ENCODE measurements around the gene DOK5.
A peak's percentile ranks its signal among the peaks of the same experiment; 100 is the strongest.

The DOK5 gene

GRCh38 chr20:54633374-54634355 lies 158.3 kb downstream of the DOK5 start:
- H3K27ac ChIP-seq, result no peak overlapping the region
- CTCF ChIA-PET, result interaction anchor here (0.6 kb wide), 1 partner anchor 1417 kb away, joined by 3 read pairs; no protein-coding TSS in a partner anchor
- POLR2A ChIA-PET (ENCODE audit: low non-redundant PET), result no interaction called here
- DNase-seq (ENCODE audit: low spot score), result no peak
- TF ChIP-seq CTCF (conservative IDR thresholded peaks at IDR 0.05; ENCODE audit: low read depth), result no peak

DNA sequence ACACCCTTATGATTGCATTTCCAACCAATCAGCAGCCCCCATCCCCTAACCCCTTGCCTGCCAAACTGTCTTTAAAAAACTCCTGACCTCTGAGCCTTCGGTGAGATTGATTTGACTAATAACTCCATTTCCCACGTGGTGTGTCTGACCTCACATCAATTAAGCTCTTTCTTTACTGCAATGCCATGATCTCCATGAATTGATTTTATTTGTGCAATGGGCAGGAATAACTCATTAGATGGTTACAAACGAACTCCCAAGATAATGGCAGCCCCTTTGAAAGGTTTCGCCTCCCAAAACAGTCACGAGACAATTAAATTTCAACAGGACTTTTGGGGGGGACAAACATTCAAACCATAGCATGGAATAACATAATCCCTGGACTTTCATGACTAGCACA lies 161.2 kb downstream of the DOK5 start:
- ChIA-PET POLR2A (ENCODE audit: low non-redundant PET) (no interaction called here), CTCF (no interaction called here)
- no peak for TF ChIP-seq CTCF (conservative IDR thresholded peaks at IDR 0.05; ENCODE audit: low read depth)
- no peak overlapping the region for H3K27ac ChIP-seq
- no peak for DNase-seq (ENCODE audit: low spot score)

DNA sequence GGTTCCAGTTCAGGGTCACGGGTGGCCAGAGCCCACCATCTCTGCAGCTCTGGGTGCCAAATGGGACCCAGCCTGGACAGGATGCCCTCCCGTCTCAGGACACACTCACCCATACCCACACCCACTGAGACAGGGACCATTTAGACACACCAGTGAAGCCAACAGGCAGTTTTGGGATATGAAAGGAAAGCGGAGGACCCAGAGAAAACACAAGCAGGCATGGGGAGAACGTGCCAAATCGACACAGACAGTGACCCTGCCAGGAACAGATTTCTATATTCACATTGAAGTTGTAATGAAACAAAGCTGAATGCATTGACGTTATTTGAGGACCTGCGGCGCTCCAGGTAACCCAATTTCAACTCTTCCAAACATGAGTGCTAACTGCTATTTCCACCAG lies 164.5 kb downstream of the DOK5 start:
- CTCF ChIA-PET, result interaction anchor here (0.6 to 0.7 kb wide), 2 partner anchors 11 to 1107 kb away, joined by 3 read pairs; no protein-coding TSS in a partner anchor
- POLR2A ChIA-PET (ENCODE audit: low non-redundant PET), result no interaction called here

GRCh38 chr20:54640800-54641199 lies 165.4 kb downstream of the DOK5 start:
- TF ChIP-seq CTCF (conservative IDR thresholded peaks at IDR 0.05; ENCODE audit: low read depth), result no peak
- ChIA-PET CTCF (interaction anchor here (0.8 kb wide), 1 partner anchor 11 kb away, joined by 3 read pairs; no protein-coding TSS in a partner anchor), POLR2A (ENCODE audit: low non-redundant PET) (no interaction called here)
- H3K27ac ChIP-seq, result no peak overlapping the region
- no peak for DNase-seq (ENCODE audit: low spot score)

More for the DNA sequence above, 164.5 kb downstream of the DOK5 start:
- H3K27ac ChIP-seq, result no peak overlapping the region
- no peak for DNase-seq (ENCODE audit: low spot score)
- no peak for TF ChIP-seq CTCF (conservative IDR thresholded peaks at IDR 0.05; ENCODE audit: low read depth)

DNA sequence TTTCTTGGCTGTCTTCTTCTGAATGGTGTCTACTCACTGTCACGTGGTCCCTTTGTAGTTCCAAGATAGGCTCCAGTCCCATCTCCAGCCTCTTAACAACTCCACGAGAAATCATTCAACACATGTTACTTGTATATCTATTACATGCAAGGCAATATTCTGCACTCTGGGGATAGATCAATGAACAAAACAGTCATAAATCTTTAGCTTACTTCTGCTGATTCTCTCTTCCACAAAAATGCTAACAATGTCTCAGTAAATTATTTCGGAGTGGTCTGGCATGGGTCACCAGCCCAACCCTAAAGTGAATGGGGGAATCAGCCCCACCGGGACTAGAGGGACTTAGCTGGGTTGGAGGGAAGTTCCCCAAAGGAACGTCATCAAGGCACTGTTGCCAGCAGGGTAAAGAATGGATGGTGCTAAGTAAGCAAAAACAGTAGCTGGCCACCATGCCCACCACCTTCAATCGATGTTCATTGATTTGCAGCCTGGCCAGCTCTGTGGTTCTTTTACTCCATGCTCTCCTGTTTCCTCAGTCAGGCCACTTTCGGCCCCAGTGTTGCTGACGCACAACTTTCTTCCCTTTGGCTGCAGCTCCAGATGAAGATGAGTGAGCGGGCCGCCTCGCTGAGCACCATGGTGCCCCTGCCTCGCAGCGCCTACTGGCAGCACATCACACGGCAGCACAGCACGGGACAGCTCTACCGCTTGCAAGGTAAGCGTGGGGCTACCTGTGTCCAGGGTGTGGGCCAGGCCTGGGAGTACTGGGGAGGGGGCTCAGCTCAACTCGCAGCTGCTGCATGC lies 167.7 kb downstream of the DOK5 start:
- no peak overlapping the region for H3K27ac ChIP-seq
- CTCF ChIA-PET, result interaction anchor here (0.5 to 0.7 kb wide), 2 partner anchors 424 to 657 kb away, joined by 3 to 4 read pairs; no protein-coding TSS in a partner anchor
- POLR2A ChIA-PET (ENCODE audit: low non-redundant PET), result no interaction called here
- DNase-seq (ENCODE audit: low spot score), result no peak
- TF ChIP-seq CTCF (conservative IDR thresholded peaks at IDR 0.05; ENCODE audit: low read depth), result no peak

- no peak overlapping the region for H3K27ac ChIP-seq
- CTCF ChIA-PET, result interaction anchor here (0.5 to 0.8 kb wide), 5 partner anchors 247 to 1557 kb away, joined by 3 to 4 read pairs (median 4); no protein-coding TSS in a partner anchor
- peak; percentile 54 for DNase-seq (ENCODE audit: low spot score)
- POLR2A ChIA-PET (ENCODE audit: low non-redundant PET), result no interaction called here
- TF ChIP-seq CTCF (conservative IDR thresholded peaks at IDR 0.05; ENCODE audit: low read depth), result no peak
These were observed 168.4 kb downstream of the DOK5 start for GRCh38 chr20:54643761-54644160.
